Measurements from ENCODE around the gene TNFRSF8.

The TNFRSF8 gene

DNA sequence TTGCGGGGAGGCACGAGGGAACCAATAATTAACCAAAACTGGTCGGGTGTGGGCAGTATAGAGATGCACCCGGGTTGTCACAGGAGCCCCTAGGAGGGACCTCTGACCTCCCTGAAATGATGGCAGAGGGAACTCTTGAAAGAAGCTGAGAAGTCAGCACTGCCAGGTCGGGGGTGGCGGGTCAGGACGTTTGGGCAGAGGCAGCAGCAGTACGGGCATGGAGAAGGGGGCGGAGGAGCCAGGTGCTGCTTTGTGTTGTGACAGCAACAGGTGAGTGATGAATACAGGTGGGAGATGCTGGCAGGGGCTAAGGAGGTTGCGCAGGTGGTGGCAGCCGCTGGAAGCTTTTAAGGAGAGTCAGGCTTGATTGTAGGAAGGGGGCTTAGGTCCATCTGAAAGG is 115.4 kb downstream of the TNFRSF8 start:
- no peak for DNase-seq

DNA sequence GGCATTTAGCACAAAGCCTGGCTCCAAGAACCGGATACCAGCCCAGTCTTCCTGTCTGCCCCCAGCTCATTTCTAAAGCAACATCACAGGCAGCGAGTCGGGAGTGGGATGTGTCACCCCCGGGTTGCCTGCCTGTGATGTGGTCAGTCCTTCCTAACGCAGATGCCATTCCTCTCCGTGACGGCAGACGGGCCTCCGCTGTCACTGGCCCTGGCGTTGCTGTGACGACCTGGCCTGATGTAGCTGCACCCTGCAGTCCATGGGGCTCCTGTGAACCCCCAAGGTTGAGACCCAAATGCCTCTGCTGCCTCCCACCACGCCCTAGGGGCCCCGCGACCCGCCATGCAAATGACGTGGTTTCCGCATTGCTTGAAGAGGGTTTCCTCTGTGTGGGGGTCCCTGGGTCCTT is 116.0 kb downstream of the TNFRSF8 start:
- DNase-seq = peak; percentile 47

DNA sequence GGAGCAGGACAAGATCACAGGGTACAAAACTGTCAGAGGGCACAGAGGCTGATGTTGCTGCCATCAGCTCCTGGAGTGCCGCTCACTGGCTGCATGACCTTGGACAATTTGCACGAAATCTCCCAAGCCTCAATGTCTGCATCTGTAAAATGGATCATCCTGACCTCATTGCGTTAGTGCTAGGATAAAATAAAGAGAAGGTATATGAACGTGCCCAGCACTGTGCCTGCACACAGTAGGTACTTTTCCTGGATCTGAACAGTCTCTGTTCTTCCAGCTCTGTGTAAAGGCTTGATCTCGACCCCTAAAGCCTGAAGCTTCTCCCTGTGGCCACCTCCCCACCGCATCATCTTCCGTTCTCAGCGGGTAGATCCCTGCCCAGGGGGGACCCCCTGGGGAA is 116.6 kb downstream of the TNFRSF8 start:
- DNase-seq = no peak

DNA sequence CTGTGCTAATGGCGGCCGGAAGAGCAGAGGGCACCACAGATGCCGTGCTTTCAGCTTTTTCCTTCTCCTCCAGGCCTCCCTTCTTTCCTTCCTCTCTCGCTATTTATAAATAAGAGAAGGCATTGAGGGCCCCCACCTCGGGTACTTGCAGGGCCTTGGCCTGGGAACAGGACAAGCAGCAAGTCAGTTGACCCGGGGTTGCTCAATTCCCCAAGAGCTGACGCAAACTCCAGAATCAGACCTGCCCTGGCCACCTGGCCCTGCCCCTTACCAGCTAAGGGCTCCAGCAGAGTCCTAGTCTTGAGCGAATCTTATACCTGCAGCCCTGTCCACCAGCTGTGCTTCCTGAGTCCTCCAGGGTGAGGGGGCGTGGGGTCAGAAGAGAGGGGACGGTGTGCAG is 117.2 kb downstream of the TNFRSF8 start:
- DNase-seq = no peak

DNA sequence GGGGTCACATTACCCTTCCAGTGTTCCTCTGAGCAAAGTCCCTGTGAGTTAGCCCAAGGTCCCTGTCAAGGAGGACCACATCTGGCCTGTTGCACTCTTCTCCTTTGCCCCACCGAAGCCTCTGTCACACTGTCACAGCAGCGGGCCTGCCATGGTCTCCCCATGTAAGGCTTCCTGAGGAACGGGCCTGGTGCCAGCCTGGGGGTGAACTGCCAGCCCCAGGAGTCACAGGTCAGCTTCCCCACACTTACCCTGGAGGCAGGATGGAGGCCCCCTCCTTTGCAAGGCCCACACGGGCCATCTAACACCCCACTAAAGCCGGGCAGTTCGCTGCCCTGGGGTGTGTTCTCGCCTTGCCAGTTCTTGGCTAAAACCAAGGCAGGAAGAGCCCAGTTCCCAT is 117.8 kb downstream of the TNFRSF8 start:
- DNase-seq = no peak

DNA sequence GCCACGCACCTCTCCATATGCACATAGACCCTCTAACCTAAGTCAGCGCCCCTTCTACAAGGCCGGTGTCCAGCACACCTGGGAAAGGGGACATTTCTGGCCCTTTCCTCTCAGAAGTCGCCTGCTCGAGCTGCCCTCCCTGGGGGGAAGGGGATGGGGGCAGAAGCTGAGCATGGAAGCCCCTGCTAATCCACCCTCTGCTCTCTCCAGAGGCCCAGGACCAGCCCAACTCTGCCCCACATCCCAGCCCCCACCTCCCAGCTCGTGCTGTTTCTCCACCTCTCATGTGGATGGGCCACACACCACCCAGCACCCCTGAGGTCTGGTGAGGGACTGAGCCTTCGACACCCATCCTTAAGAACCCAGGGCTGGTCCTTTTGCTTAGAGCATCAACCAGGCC is 118.5 kb downstream of the TNFRSF8 start:
- no peak for DNase-seq

DNA sequence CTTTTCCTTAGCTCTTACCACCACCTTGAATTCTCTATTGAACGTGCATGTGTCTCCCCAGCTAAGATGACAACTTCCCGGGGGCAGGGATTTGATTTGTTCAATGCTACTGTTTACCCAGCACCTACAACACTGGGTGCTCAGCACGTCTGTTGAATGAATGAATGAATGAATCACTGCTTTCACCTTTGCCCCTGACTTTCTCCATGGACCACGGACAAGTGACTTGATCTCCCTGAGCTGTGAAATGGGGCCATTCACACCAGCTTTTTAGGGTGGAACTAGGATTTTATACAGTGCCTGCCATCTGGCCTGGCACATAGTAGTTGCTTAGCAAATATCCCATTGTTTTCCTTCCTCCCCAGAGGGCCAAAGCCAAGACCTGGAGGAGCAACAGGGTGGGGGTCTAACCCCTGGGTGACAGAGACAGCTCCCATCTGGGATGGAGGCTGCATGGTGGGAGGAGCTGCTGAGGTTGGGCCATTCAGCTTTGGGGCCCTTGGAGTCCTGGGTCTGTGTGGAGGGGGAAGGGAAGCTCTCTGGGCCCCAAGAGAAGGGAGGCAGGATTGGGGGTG is 119.4 kb downstream of the TNFRSF8 start:
- no peak for DNase-seq

DNA sequence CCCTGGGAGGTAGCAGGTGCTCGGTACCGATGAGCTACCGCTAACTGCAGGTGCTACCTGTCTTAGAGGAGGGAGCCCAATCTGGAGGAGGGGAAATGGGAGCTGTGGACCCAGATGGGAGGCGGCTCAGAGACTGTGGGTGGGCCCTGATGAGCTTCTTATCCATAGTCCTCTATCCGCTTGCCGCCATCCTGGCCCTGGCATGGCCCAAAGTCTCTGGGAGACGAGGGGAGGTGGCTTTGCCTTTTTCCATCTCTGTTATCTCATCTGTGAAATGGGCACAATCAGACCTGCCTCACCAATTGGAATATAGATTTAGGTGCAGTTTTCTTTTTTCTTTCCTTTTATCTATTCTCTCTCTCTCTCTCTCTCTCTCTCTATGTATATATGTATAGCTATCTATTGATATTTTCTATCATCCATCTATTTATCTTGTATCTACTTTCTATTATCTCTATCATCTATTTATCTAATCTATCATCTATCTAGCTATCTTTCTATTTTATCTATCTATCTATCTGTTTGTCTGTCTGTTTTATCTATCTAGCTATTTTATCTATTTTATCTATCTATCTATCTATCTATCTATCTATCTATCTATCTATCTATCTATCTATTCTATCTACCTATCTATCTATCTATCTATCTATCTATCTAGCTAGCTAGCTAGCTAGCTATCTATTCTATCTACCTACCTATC is 120.1 kb downstream of the TNFRSF8 start:
- no peak for DNase-seq

DNA sequence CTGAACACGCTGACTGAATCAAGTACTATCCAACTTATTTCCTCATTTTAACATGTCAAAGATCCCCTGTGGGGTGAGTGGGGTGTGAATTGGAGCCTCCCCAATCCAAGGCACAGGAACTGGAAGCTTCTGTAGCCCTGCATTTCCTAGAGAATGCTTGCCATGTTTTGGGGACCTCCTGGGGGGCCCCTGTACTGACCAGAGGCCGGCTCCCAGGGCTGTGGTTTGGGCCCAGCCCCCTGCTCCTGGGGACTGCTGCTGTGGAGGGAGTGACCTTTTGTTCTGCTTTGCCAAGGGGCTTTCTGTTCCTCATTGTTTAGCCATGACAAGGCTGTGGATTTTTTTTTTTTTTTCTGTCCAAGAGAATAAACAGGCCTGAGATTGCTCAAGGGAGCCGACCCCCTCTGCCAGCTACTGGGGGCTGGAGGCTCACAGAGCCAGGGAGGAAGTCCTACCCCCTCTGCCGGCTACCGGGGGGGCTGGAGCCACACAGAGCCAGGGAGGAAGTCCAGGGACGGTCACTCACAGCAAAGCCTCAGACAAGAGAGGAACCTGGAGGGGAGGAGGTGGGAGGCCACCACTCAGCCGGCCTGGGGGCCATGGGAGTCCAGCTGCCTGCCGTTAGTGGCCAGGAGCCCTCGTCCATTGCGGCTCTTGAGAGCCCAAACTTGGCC is 121.0 kb downstream of the TNFRSF8 start:
- DNase-seq = peak; percentile 85

DNA sequence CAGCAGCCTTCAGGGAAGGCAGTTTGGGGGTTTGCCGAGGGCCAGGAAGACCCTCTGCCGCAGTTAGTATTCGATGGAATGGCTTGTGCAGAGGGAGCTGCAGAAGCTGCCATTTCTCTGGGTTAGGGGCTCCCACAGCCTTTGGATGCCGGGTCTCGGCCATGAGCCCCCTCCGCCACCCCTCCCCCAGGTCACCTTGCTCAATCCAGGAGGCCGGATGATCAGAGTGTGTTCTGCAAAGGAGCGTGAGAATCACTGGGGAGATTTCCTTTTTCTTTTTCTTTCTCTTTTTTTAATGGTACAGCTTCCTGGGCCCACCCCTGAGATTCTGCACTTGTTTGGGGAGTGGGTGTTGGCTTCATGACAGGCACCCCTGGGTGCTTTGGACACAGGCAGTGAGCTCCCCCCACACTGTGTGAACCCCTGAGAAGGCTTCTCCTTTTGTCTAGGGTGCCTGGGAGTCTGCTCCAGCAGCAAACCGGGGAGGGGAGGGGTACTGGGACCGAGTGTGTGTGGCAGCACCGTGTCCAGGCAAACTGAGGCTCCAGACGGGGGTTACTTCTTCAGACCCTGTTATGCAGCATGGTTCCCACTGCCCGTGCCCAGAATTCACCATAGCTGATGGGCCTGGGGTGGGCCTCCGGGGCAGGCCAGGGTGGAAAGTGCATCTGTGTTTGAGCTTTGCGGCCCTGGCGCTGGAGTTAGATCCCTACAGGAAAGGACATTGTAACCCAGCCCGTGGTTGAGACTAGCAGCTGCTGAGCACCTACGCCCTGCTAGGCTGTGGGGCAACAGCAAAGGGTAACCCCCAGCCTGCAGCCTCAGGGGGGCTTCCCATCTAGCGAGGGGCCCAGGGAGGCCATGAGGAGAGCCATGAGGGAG is 122.2 kb downstream of the TNFRSF8 start:
- no peak for DNase-seq

DNA sequence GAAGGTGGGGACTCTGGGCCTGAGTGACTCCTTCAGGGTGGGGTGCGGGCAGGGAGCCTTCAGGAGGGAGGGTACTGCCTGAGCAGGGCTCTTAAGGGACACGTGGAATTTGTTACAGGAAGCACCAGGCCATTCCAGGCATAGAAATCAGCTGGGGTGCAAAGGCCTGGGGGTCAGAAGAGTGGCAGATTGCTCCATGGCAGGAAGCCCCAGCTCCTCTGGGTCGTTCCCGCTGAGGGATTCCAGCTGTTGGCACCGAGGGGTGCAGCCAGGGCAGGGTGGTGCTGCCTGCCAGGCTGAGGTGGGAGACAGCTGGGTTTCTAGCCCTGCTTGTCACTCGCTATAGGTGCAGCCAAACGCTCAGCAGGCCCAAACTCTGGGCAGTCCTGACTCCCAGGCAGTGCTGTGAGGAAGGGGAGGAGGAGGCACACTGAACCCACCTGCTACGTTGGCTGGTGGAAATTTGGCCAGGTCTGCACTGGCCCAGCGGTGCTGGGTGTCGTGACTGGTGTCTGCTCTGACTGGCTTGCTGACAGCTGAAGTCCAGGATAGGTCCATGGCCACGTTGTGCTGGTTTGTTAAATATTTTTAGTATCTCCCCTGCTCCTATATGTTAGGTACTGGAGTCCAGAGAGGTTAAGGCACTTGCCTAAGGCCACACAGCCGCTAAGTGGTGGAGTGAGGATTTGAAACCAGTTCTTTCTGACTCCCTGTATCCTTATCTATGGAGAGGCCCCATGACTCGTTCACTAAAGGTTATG is 123.0 kb downstream of the TNFRSF8 start:
- DNase-seq = no peak

DNA sequence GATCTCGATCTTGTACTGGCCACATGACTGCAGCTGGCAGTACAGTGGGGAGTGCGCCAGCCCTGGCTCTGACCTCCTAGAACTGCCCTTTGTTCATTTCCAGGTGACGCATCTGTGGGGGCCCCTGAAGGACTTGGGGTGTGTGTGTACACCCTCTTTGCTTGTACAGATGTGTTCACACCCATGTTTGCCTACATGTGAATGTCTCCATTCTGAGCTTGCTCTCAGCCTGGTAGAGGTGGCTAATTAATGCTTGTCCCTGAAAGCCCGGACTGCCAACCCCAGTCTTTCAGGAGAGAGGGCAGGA is 123.5 kb downstream of the TNFRSF8 start:
- DNase-seq = no peak

DNA sequence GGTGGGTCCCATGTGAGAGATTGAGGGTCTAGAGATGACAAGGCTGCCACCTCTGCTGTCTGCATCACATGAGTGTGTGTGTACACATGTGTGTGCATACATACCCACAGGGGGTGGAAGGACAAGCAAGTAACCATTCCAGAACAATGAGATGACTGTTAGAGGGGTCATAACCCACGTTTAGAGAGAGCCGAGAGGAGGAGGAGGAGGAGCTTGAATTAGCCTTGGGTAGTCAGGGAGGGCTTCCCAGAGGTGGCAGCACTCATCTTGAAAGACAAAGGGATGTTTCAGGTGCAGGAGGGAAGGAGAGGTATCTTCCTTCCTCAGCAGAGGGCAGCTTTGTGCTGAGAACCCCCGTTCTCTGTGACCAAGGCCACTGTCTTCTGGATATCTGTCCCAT is 125.0 kb downstream of the TNFRSF8 start:
- DNase-seq = no peak

DNA sequence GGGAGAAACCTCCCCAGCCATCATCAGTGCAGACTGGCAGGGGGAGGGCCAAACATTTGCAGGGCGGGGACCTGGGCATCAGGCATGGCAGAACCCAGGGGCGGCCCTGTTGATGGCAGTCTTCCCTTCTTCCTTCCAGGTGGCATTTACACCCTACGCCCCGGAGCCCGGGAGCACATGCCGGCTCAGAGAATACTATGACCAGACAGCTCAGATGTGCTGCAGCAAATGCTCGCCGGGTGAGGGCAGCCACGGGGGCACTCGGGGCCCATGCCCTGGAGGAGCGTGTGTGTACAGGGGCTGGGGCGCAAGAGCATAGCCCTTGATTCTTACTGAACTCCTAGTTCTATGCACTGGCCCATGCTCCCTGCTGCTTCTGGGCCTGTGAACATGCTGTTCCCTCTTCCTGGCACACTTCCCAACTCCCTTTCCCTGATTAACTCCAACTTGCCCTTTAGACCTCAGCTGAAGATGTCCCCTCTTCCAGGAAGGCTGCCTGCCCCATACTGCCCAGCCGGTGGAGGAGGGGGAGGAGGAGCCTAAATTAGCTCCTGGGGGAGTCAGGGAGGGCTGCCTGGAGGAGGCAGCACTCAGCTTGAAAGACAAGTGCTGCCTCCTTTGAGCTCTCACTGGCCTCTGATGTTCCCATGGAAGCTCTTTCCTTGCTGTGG is 125.7 kb downstream of the TNFRSF8 start:
- no peak for DNase-seq

DNA sequence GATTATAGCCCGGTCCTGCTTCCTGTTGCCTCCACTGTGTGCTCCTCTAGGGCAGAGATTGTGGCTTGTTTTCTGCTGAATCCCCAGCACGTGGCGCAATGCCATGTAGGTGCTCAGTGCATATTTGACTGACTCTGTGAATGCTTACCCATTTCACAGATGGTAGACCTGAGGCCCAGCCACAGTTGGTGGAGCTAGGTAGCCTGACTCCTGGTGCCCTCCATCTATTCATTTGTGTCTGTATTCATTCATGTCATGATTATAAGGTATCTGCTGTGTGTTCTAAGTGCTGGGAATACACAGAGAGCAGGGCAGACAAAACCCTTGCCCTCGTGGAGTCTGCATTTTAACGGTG is 126.2 kb downstream of the TNFRSF8 start:
- DNase-seq = no peak

DNA sequence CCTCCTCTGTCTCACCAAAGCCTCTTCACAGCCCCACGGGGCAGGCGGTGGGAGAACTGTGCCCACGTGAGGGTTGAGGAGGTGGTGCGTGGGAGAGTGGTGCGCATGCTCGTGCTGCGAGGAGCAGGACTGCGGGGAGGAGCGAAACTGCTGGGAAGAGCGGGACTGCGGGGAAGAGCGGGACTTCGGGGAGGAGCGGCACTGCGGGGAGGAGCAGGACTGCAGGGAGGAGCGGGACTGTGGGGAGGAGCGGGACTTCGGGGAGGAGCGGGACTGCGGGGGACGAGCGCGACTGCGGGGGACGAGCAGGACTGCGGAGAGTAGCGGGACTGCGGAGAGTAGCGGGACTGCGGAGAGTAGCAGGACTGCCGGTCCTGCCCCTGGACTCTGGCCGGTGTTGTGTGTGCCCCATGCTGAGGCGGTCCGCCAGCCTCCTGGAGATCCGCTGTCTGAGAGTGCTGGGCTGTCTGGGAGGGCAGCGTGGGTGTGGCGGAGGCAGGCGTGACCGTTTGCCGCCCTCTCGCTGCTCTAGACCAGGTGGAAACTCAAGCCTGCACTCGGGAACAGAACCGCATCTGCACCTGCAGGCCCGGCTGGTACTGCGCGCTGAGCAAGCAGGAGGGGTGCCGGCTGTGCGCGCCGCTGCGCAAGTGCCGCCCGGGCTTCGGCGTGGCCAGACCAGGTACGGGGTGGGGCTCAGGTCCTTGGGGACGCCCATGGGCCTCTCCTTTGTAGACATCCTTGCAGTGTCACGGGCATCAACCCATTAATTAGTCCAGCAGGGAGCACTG is 128.3 kb downstream of the TNFRSF8 start:
- DNase-seq = no peak

Measured in retina (tissue), 1 donor.